GM18519 (cell line): Measurements from ENCODE around the gene PDZRN3.

ENCODE experiments used
- ATAC-seq: cut with Tn5 transposase; IDR thresholded peaks from one replicate; pipeline ENCODE4 v1.9.1; 2021; ENCODE audit warnings: mild to moderate bottlenecking, moderate library complexity; ENCODE audit not compliant: unreplicated experiment, low FRiP score

The PDZRN3 gene

GRCh38 chr3:73401616-73402279 is 223.0 kb downstream of the PDZRN3 start:
- no peak for ATAC-seq

DNA sequence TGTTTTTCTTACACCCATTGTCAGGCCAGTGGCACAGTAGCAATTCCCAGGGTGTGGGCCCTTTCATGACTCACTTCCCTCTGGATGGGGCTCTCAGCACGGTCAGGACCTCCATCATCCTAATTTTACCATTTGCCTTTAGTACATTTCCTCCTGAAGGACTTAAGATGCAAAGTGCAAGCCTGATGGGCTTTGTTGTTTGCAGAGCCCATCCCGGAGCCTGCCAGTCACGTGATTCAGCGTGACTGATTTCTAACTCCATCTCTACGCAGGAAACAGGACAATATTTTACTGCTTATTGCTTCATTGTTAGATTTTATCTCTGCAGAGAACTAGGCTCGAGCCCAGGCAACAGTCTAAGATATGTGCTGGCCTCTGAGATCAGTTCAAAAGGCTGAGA is 223.7 kb downstream of the PDZRN3 start:
- no peak for ATAC-seq

DNA sequence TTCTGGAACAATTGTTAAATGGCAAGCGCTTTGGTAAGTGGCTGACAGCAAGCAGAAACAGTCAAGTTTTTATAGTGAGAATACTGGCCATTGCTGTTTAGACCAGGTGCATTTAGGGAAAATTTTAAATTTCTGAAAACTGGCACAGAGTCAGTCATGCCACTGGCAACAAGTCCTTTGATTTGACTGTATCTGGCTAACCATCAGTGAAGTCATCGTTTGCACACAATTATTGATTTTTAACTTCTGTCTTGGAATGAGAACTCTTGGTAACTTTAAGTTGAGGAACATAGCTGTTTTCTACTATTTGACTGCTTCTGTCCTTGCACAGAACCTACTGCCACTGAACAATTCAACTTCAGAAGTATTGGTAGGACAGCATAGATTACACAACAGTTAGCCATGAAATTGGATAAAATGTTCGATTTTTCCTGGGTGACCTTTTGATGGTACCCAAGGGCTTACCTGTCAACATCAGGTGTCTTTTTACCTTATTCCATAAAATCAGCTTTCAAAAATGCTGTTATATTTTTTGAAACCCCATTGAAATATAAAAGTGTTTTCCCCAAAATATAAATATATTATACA is 225.0 kb downstream of the PDZRN3 start:
- no peak for ATAC-seq

DNA sequence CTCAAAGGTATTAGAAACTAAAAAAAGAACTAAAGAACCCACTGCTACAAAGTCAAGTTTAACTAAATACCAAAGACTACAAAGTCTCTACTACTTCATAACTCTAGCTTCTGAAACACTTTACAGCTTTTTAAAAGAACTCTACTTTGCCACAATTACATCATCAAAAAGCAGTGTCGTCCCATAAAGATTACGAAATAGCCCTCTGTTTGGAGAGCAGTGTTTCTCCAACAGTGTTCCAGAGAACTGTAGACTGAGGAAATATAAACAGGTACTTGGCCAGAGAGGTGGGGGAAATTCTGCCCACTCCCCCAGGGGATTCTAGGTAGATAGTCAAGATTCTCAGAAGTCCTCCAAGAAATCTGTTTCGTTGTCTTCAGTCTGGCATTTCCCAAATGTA is 225.6 kb downstream of the PDZRN3 start:
- no peak for ATAC-seq

- no peak for ATAC-seq
Measured at GRCh38 chr3:73398084-73398483, 226.7 kb downstream of the PDZRN3 start.

DNA sequence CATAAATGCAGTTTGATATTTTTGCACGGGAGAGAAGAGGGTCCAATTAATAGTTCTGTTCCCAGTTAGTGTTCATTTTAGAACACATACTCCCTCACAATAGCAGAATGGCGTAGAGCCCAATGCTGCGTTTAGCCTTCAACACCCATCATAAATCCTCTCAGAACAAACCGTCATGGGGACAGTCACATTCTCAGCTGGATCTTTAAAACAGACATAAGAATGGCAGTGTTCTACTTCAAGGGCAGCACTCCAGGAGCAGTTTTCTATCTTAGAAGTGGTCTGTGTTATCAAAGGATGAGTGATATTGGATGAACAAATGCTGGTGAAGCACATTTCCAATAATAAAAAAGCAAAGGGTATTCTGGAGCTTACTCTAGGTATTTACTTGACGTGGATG is 230.5 kb downstream of the PDZRN3 start:
- no peak for ATAC-seq

- no peak for ATAC-seq
Measured at GRCh38 chr3:73393005-73393404, 231.7 kb downstream of the PDZRN3 start.

GRCh38 chr3:73391984-73392383 is 232.8 kb downstream of the PDZRN3 start:
- no peak for ATAC-seq

DNA sequence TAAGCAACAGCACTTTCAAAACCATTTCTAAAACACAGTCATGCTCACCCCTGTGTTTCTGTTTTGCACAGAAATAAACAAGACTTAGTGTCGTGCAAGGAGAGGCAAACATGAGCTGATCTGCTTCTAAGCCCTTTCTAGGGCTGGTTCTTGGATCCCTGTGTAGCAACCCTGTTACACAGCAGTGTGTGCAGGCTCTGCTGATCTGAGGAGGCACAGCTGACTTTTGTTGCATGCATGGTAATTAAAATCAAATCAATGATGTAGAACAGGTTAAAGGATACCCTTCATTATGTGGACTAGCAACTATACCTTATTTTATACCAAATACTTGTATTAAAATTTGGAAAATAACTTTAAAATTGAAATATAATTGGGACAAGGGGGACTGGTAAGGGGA is 234.8 kb downstream of the PDZRN3 start:
- ATAC-seq = no peak

- ATAC-seq = no peak
Measured at GRCh38 chr3:73389117-73389813, 235.5 kb downstream of the PDZRN3 start.

GRCh38 chr3:73385568-73385967 is 239.2 kb downstream of the PDZRN3 start:
- ATAC-seq = no peak

GRCh38 chr3:73384091-73384906 is 240.4 kb downstream of the PDZRN3 start:
- no peak for ATAC-seq

- no peak for ATAC-seq
Measured at GRCh38 chr3:73383470-73384049, 241.2 kb downstream of the PDZRN3 start.

DNA sequence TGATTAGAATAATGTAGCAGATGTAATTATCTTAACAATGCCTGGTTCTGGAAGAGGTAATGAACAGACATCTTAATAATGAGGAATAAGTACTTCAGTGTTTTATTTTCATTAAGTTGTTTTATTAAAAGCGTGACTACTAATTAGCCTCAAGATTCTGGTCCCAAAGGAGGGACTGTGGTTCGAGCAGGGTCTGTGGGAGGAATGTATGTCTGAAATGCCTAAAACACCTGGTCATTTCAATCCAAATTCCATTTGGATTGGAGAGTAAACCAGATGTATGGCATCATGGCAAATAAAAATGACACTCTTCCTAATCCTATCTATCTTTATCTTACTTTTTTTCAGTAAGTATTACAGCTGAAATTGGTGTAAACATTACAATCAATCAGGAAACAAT is 243.2 kb downstream of the PDZRN3 start:
- no peak for ATAC-seq

GRCh38 chr3:73380735-73381532 is 243.8 kb downstream of the PDZRN3 start:
- no peak for ATAC-seq

- ATAC-seq = no peak
Measured at GRCh38 chr3:73379465-73379864, 245.3 kb downstream of the PDZRN3 start.

DNA sequence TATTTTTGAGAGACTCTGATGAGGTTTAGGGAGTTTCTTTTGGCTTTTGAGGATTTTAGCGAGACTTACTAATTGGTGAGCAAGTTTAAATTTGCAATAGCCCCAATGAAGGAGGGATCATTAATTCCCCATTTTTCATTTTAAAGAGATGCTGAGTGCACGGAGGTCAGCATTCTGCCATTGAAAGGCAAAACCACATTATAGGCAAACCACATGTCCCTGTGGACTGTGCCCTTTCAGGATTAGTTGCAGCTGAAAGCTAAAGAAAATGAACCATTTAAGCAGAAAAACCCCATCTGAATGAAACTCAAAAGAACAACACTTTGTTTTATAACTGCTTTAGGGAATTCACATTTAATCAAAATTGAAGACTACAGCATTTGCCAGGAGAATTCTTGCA is 246.5 kb downstream of the PDZRN3 start:
- no peak for ATAC-seq

GRCh38 chr3:73365756-73366397 is 258.9 kb downstream of the PDZRN3 start:
- no peak for ATAC-seq

- ATAC-seq = no peak
Measured at GRCh38 chr3:73364517-73364916, 260.2 kb downstream of the PDZRN3 start.
